ENCODE measurements around the gene DIO3. TPM values are rescaled to one million over a fixed set of nuclear protein-coding genes. Genes with fewer than 3 reads are reported as not detected.

Gene DIO3
- total and polyA plus RNA-seq, 2 donors (not counting 1 experiment from before 2014, with no cell fraction given), result not detected

GRCh38 chr14:101540481-101541462, 20.5 kb upstream of the DIO3 start:
- no peaks in the 10 kb centered on the region for H3K36me3 ChIP-seq (replicated peaks in 1 of 2; ENCODE audit: control extremely low read depth in 1 of 2, control insufficient read depth in 1 of 2, extremely low read depth in 1 of 2, insufficient read depth in 2 of 2, low read length in 1 of 2)
- POLR2A ChIA-PET, result no interaction called here
- peaks cover 0 to 28% (median 0%) of the 10 kb centered on the region in 3 donors for H3K9me3 ChIP-seq (ENCODE audit: control extremely low read depth in 1 of 3, control insufficient read depth in 2 of 3, insufficient read depth in 1 of 3, low read length in 2 of 3)
- H3K79me2 ChIP-seq (ENCODE audit: control insufficient read depth, insufficient read depth, low read length), result no peaks in the 10 kb centered on the region
- no peak overlapping the region for H2AFZ ChIP-seq (ENCODE audit: insufficient read depth, low read depth, low read length, poor library complexity, severe bottlenecking)
- Mint-ChIP-seq H3K4me1 (peaks cover 3% of the 10 kb centered on the region), H3K9me3 (ENCODE audit: insufficient read depth) (peaks cover 3% of the 10 kb centered on the region), H3K27ac (no peak overlapping the region), H3K4me3 (no peak overlapping the region), H3K27me3 (peaks cover 12% of the 10 kb centered on the region)
- H3K27me3 ChIP-seq (replicated peaks in 1 of 4; ENCODE audit: control extremely low read depth in 1 of 4, control insufficient read depth in 3 of 4, insufficient read depth in 4 of 4, low read length in 3 of 4), result no peaks in the 10 kb centered on the region
- no peak overlapping the region for H3K9ac ChIP-seq (ENCODE audit: low read length)
- no peak overlapping the region for H3K27ac ChIP-seq (ENCODE audit: low read length in 2 of 2)
- no peak overlapping the region for H3K4me3 ChIP-seq (ENCODE audit: control extremely low read depth in 1 of 5, extremely low read depth in 1 of 5, insufficient read depth in 1 of 5, low read depth in 2 of 5, low read length in 4 of 5)
- H4K20me1 ChIP-seq (ENCODE audit: control insufficient read depth, insufficient read depth, low read length, poor library complexity, severe bottlenecking), result no peaks in the 10 kb centered on the region
- CTCF ChIA-PET, result no interaction called here
- H3K4me2 ChIP-seq (replicated peaks; ENCODE audit: low read depth, low read length, poor library complexity, severe bottlenecking), result no peak overlapping the region
- intact Hi-C loops (cut with micrococcal nuclease), result no loop called here
- no peak for DNase-seq
- WGBS (ENCODE audit: insufficient coverage), result 89% methylated on average over 19 of the region's 22 CpGs
- H3K4me1 ChIP-seq (ENCODE audit: control insufficient read depth in 2 of 2, insufficient read depth in 2 of 2, low read length in 2 of 2), result no peaks in the 10 kb centered on the region
- no peak for ATAC-seq (ENCODE audit: low read depth)
- TF ChIP-seq EZH2 (IDR thresholded peaks at IDR 0.05; ENCODE audit: borderline replicate concordance, insufficient read depth, low read depth, low read length, poor library complexity, severe bottlenecking) (no peak), CTCF (IDR thresholded peaks at IDR 0.05) (no peak)

GRCh38 chr14:101542391-101542790, 18.9 kb upstream of the DIO3 start:
- ATAC-seq (ENCODE audit: low read depth) (no peak), DNase-seq (no peak)
- intact Hi-C loops (cut with micrococcal nuclease), result no loop called here
- no peaks in the 10 kb centered on the region for H3K4me1 Mint-ChIP-seq
- Histone ChIP-seq H3K27me3 (replicated peaks in 1 of 4; ENCODE audit: control extremely low read depth in 1 of 4, control insufficient read depth in 3 of 4, insufficient read depth in 4 of 4, low read length in 3 of 4) (no peaks in the 10 kb centered on the region), H2AFZ (ENCODE audit: insufficient read depth, low read depth, low read length, poor library complexity, severe bottlenecking) (no peak overlapping the region), H3K79me2 (ENCODE audit: control insufficient read depth, insufficient read depth, low read length) (no peaks in the 10 kb centered on the region), H3K4me3 (ENCODE audit: control extremely low read depth in 1 of 5, extremely low read depth in 1 of 5, insufficient read depth in 1 of 5, low read depth in 2 of 5, low read length in 4 of 5) (no peak overlapping the region), H3K36me3 (replicated peaks in 1 of 2; ENCODE audit: control extremely low read depth in 1 of 2, control insufficient read depth in 1 of 2, extremely low read depth in 1 of 2, insufficient read depth in 2 of 2, low read length in 1 of 2) (no peaks in the 10 kb centered on the region), H4K20me1 (ENCODE audit: control insufficient read depth, insufficient read depth, low read length, poor library complexity, severe bottlenecking) (no peaks in the 10 kb centered on the region), H3K9ac (ENCODE audit: low read length) (no peak overlapping the region), H3K27ac (ENCODE audit: low read length in 2 of 2) (no peak overlapping the region), H3K4me1 (ENCODE audit: control insufficient read depth in 2 of 2, insufficient read depth in 2 of 2, low read length in 2 of 2) (no peaks in the 10 kb centered on the region), H3K4me2 (replicated peaks; ENCODE audit: low read depth, low read length, poor library complexity, severe bottlenecking) (no peak overlapping the region), H3K9me3 (ENCODE audit: control extremely low read depth in 1 of 3, control insufficient read depth in 2 of 3, insufficient read depth in 1 of 3, low read length in 2 of 3) (peaks cover 0 to 37% (median 0%) of the 10 kb centered on the region in 3 donors)
- ChIA-PET CTCF (no interaction called here), POLR2A (no interaction called here)
- H3K9me3 Mint-ChIP-seq (ENCODE audit: insufficient read depth), result peaks cover 3% of the 10 kb centered on the region
- peaks cover 5% of the 10 kb centered on the region for H3K27me3 Mint-ChIP-seq
- 89% methylated on average over 9 of the region's 9 CpGs for WGBS (ENCODE audit: insufficient coverage)
- no peak overlapping the region for H3K27ac Mint-ChIP-seq
- no peak overlapping the region for H3K4me3 Mint-ChIP-seq
- TF ChIP-seq CTCF (IDR thresholded peaks at IDR 0.05) (no peak), EZH2 (IDR thresholded peaks at IDR 0.05; ENCODE audit: borderline replicate concordance, insufficient read depth, low read depth, low read length, poor library complexity, severe bottlenecking) (no peak)
